MM.1S (cell line): ENCODE data around the gene ANKMY1.

Experiments used
- DNase-seq: peaks from one replicate; pipeline ENCODE4 v3.0.0-alpha.2; 2015
- H2AFZ ChIP-seq: fragments of 300-600 bp; sonication (generic); 2 replicates; pipeline ENCODE4 v1.6.0; 2016; ENCODE audit warnings: antibody characterized with exemption, low read length
- H3F3A ChIP-seq: fragments of 300-600 bp; sonication (generic); 2 replicates; pipeline ENCODE4 v1.6.1; 2016; ENCODE audit warnings: mild to moderate bottlenecking, antibody characterized with exemption, low read length, moderate library complexity, mixed read lengths; ENCODE audit not compliant: insufficient read depth
- H3K27ac ChIP-seq: fragments of 300-600 bp; sonication (generic); 2 replicates; pipeline ENCODE4 v1.5.1; 2016; ENCODE audit warnings: mild to moderate bottlenecking, low read length
- H3K27me3 ChIP-seq: fragments of 300-600 bp; sonication (generic); replicated peaks from 2 replicates; pipeline ENCODE4 v1.6.0; 2016; ENCODE audit warnings: low read length; ENCODE audit not compliant: insufficient read depth
- H3K36me3 ChIP-seq: fragments of 300-600 bp; sonication (generic); replicated peaks from 2 replicates; pipeline ENCODE4 v1.6.1; 2016; ENCODE audit warnings: mild to moderate bottlenecking, low read length, mixed read lengths; ENCODE audit not compliant: insufficient read depth
- H3K4me1 ChIP-seq: fragments of 300-600 bp; sonication (generic); 2 replicates; pipeline ENCODE4 v1.6.1; 2016; ENCODE audit warnings: low read length, mixed read lengths
- H3K4me2 ChIP-seq: fragments of 300-600 bp; sonication (generic); 2 replicates; pipeline ENCODE4 v1.6.0; 2016; ENCODE audit warnings: low read depth, low read length
- H3K4me3 ChIP-seq: fragments of 300-600 bp; sonication (generic); 2 replicates; pipeline ENCODE4 v1.5.1; 2016; ENCODE audit warnings: low read length, mixed read lengths
- H3K79me2 ChIP-seq: fragments of 300-600 bp; sonication (generic); 2 replicates; pipeline ENCODE4 v1.6.1; 2016; ENCODE audit warnings: mixed run types, low read length, mixed read lengths
- H3K9ac ChIP-seq: fragments of 300-600 bp; sonication (generic); 2 replicates; pipeline ENCODE4 v1.6.1; 2016; ENCODE audit warnings: low read length, mixed read lengths
- H3K9me2 ChIP-seq: fragments of 300-600 bp; sonication (generic); replicated peaks from 2 replicates; pipeline ENCODE4 v1.6.1; 2016; ENCODE audit warnings: mild to moderate bottlenecking, low read length, mixed read lengths; ENCODE audit not compliant: insufficient read depth
- H3K9me3 ChIP-seq: fragments of 300-600 bp; sonication (generic); replicated peaks from 2 replicates; pipeline ENCODE4 v1.6.1; 2016; ENCODE audit warnings: mild to moderate bottlenecking, low read length, mixed read lengths; ENCODE audit not compliant: insufficient read depth
- H4K20me1 ChIP-seq: fragments of 300-600 bp; sonication (generic); 2 replicates; pipeline ENCODE4 v1.6.1; 2016; ENCODE audit warnings: mild to moderate bottlenecking, low read length, moderate library complexity, mixed read lengths; ENCODE audit not compliant: insufficient read depth
- EZH2 ChIP-seq: fragments of 300-600 bp; sonication (generic); optimal IDR thresholded peaks from 2 replicates; pipeline ENCODE3; 2017; ENCODE audit warnings: low read depth, mild to moderate bottlenecking, antibody characterized with exemption, low read length, mixed read lengths
- EZH2phosphoT487 ChIP-seq: fragments of 300-600 bp; sonication (generic); IDR thresholded peaks from 2 replicates; pipeline ENCODE4 v1.6.1; 2018; ENCODE audit warnings: antibody characterized with exemption, low read length
- TF ChIP-seq, protein P1 (sequence below): fragments of 300-600 bp; sonication (generic); IDR thresholded peaks from 2 replicates; pipeline ENCODE4 v1.5.1; 2016; ENCODE audit warnings: antibody characterized with exemption, low read length, mixed read lengths

ANKMY1 gene

DNA sequence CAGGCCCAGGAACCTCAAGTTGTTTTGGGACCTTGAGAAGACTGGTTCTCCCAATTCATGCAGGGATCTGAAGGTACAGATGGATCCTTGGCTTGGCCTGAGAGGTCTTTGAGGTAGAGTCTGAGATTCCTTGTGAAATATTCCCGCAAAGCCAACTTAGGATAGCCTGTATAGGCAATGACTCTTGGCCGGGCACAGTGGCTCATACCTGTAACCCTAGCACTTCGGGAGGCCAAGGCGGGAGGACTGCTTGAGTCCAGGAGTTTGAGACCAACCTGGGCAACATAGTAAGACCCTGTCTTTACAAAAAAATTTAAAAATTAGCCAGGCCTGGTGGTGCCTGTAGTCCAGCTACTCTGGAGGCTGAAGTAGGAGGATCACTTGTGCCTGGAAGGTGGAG, 40.4 kb downstream of the ANKMY1 start:
- Histone ChIP-seq H3K27me3 (no peaks in the 10 kb centered on the region), H3K9me3 (no peaks in the 10 kb centered on the region), H4K20me1 (no peaks in the 10 kb centered on the region), H3F3A (peaks cover 6% of the 10 kb centered on the region; the same call in 1 of the 2 replicates), H3K9ac (no peak overlapping the region), H3K4me1 (0 out of 2 replicates have a peak, but pooled peaks cover 5% of the 10 kb centered on the region), H2AFZ (no peak overlapping the region), H3K36me3 (no peaks in the 10 kb centered on the region), H3K4me3 (no peak overlapping the region), H3K27ac (no peak overlapping the region), H3K79me2 (no peaks in the 10 kb centered on the region), H3K4me2 (no peak overlapping the region), H3K9me2 (no peaks in the 10 kb centered on the region)
- DNase-seq = no peak
- TF ChIP-seq EZH2phosphoT487 (no peak), EZH2 (no peak)
- TF ChIP-seq, protein P1, sequence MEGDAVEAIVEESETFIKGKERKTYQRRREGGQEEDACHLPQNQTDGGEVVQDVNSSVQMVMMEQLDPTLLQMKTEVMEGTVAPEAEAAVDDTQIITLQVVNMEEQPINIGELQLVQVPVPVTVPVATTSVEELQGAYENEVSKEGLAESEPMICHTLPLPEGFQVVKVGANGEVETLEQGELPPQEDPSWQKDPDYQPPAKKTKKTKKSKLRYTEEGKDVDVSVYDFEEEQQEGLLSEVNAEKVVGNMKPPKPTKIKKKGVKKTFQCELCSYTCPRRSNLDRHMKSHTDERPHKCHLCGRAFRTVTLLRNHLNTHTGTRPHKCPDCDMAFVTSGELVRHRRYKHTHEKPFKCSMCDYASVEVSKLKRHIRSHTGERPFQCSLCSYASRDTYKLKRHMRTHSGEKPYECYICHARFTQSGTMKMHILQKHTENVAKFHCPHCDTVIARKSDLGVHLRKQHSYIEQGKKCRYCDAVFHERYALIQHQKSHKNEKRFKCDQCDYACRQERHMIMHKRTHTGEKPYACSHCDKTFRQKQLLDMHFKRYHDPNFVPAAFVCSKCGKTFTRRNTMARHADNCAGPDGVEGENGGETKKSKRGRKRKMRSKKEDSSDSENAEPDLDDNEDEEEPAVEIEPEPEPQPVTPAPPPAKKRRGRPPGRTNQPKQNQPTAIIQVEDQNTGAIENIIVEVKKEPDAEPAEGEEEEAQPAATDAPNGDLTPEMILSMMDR = no peak

DNA sequence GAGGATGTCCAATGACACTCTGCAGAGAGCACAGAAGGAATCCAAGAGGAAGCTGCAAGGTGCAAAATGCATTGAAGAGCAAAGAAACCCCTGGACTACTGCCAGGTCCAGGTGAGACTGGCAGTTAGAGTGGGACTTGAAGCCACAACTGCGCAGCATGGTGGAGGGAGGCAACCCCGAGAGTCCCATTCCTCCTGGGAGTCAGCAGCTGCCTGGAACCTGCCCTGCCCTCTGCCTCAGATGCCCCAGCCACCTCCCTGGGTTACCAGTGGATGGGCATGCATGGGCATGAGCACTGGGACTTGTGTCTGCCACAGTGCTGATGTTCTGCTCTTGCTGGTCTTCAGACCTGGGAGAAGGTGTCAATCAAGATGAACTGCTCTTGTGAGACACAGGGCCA, 43.2 kb downstream of the ANKMY1 start:
- H3K36me3 ChIP-seq = no peaks in the 10 kb centered on the region
- no peaks in the 10 kb centered on the region for H3K27me3 ChIP-seq
- H2AFZ ChIP-seq = no peak overlapping the region
- no peaks in the 10 kb centered on the region for H3K9me3 ChIP-seq
- no peaks in the 10 kb centered on the region for H3K9me2 ChIP-seq
- H3K79me2 ChIP-seq = no peaks in the 10 kb centered on the region
- H3K4me2 ChIP-seq = no peak overlapping the region
- H3K4me1 ChIP-seq = 0 out of 2 replicates have a peak, but pooled peaks cover 5% of the 10 kb centered on the region
- no peak for TF ChIP-seq EZH2phosphoT487
- TF ChIP-seq, protein P1 = no peak
- DNase-seq = no peak
- no peaks in the 10 kb centered on the region for H4K20me1 ChIP-seq
- no peak overlapping the region for H3K9ac ChIP-seq
- no peak overlapping the region for H3K27ac ChIP-seq
- H3F3A ChIP-seq = peaks cover 6% of the 10 kb centered on the region; the same call in 1 of the 2 replicates
- H3K4me3 ChIP-seq = no peak overlapping the region

DNA sequence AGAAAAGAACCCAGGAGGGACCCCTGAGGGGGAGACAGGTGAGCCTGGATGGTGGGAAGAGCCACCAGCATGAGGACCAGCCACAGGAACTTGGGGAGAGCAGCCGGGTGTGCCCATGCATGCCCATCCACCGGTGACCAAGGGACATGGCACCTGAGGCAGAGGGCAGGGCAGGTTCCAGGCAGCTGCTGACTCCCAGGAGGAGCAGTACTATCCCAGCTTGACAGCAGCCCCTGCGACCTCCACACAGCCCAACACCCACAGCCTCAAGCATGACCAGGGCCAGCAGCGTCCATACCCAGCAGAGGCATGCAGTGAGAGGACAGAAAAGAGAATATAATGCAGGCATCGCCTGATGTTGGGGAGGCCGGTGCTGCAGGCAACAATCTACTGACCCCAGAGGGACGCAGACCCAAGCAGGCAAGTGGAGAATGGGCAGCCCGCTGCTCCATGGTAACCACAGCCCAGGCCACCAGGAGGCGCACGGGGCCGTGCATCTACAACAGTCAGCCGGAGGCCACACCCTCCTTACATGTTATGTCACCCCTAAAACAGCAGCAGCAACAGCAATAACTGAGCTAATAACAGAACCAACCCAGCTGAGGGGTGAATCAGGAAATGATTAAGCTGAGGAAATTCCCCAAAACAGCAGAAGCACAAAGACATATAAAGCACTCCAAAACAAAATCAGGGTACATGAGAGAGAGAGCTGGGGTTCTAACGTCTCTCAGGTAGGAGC, 44.1 kb downstream of the ANKMY1 start:
- 0 out of 2 replicates have a peak, but pooled peaks cover 5% of the 10 kb centered on the region for H3K4me1 ChIP-seq
- no peak overlapping the region for H3K27ac ChIP-seq
- no peaks in the 10 kb centered on the region for H3K36me3 ChIP-seq
- no peaks in the 10 kb centered on the region for H4K20me1 ChIP-seq
- no peaks in the 10 kb centered on the region for H3K27me3 ChIP-seq
- no peaks in the 10 kb centered on the region for H3K79me2 ChIP-seq
- TF ChIP-seq EZH2 = no peak
- TF ChIP-seq, protein P1 = peak; percentile 89
- H3K4me3 ChIP-seq = no peak overlapping the region
- no peak overlapping the region for H3K9ac ChIP-seq
- no peak overlapping the region for H2AFZ ChIP-seq
- peaks cover 6% of the 10 kb centered on the region; the same call in 1 of the 2 replicates for H3F3A ChIP-seq
- no peaks in the 10 kb centered on the region for H3K9me2 ChIP-seq
- DNase-seq = peak; percentile 70
- no peak overlapping the region for H3K4me2 ChIP-seq
- no peaks in the 10 kb centered on the region for H3K9me3 ChIP-seq
